PC-3 (cell line): Measurements from ENCODE around the gene MAPK6. TPM values are rescaled to one million over a fixed set of nuclear protein-coding genes. Genes with fewer than 3 reads are reported as not detected.
"Not testable (repeated sequence)": the region's sequence is repeated elsewhere in the genome, so short reads cannot be mapped to it uniquely, and the experiment has no call there.

Experiments
- ATAC-seq: fragments of 200-7000 bp; cut with Tn5 transposase; 2 replicates; pipeline ENCODE4 v1.9.1; 2020; ENCODE audit warnings: mild to moderate bottlenecking, moderate library complexity
- BruUV-seq: library from RNA; stranded (reverse); fragments of 400-500 nt; replicated peaks from 2 replicates; lab custom pipeline; 2021; lab: Mats Ljungman, UMichigan
- CTCF ChIA-PET: fragments of 300-600 bp; sonication (Branson Sonifier 250); formaldehyde crosslinking; loops from one replicate; lab custom pipeline; 2022; ENCODE audit warnings: antibody characterized with exemption; lab: Charles Lee
- POLR2A ChIA-PET: fragments of 300-600 bp; sonication (Branson Sonifier 250); formaldehyde crosslinking; loops from one replicate; lab custom pipeline; 2022; ENCODE audit warnings: antibody characterized with exemption; ENCODE audit not compliant: unreplicated experiment; lab: Charles Lee
- DNase-seq: peaks from one replicate; pipeline ENCODE4 v3.0.0-alpha.2; 2015
- H2AFZ ChIP-seq: fragments of 300-600 bp; sonication (generic); 2 replicates; pipeline ENCODE4 v1.6.0; 2016; ENCODE audit warnings: antibody characterized with exemption, low read length
- H3F3A ChIP-seq: fragments of 300-600 bp; sonication (generic); one replicate; pipeline ENCODE4 v1.6.0; 2017; ENCODE audit warnings: antibody characterized with exemption, low read length, control low read depth, mild to moderate bottlenecking; ENCODE audit not compliant: unreplicated experiment
- H3K27ac ChIP-seq: fragments of 300-600 bp; sonication (generic); 2 replicates; pipeline ENCODE4 v1.5.1; 2016; ENCODE audit warnings: mild to moderate bottlenecking, low read length
- H3K27me3 ChIP-seq: fragments of 300-600 bp; sonication (generic); 2 replicates; pipeline ENCODE4 v1.6.1; 2016; ENCODE audit warnings: low read length, mixed read lengths
- H3K36me3 ChIP-seq: fragments of 300-600 bp; sonication (generic); 2 replicates; pipeline ENCODE4 v1.6.1; 2016; ENCODE audit warnings: low read depth, mixed run types, low read length, mixed read lengths
- H3K4me1 ChIP-seq: fragments of 300-600 bp; sonication (generic); 2 replicates; pipeline ENCODE4 v1.5.1; 2016; ENCODE audit warnings: low read length; ENCODE audit not compliant: insufficient read depth
- H3K4me2 ChIP-seq: fragments of 300-600 bp; sonication (generic); 2 replicates; pipeline ENCODE4 v1.6.0; 2016; ENCODE audit warnings: low read length
- H3K4me3 ChIP-seq: fragments of 300-600 bp; sonication (generic); 2 replicates; pipeline ENCODE4 v1.5.1; 2016; ENCODE audit warnings: mild to moderate bottlenecking, low read length, mixed read lengths
- H3K79me2 ChIP-seq: fragments of 300-600 bp; sonication (generic); 2 replicates; pipeline ENCODE4 v1.6.1; 2017; ENCODE audit warnings: low read length, mixed read lengths
- H3K9ac ChIP-seq: fragments of 300-600 bp; sonication (generic); 2 replicates; pipeline ENCODE4 v1.6.0; 2016; ENCODE audit warnings: mild to moderate bottlenecking, low read length
- H3K9me2 ChIP-seq: fragments of 300-600 bp; sonication (generic); replicated peaks from 2 replicates; pipeline ENCODE4 v1.6.1; 2016; ENCODE audit warnings: mixed run types, low read length, mixed read lengths
- H3K9me3 ChIP-seq: fragments of 300-600 bp; sonication (generic); 2 replicates; pipeline ENCODE4 v1.6.1; 2016; ENCODE audit warnings: low read length, mixed read lengths
- H4K20me1 ChIP-seq: fragments of 300-600 bp; sonication (generic); 2 replicates; pipeline ENCODE4 v1.6.1; 2016; ENCODE audit warnings: low read length, mixed read lengths
- CTCF ChIP-seq: fragments of 300-600 bp; sonication (generic); conservative IDR thresholded peaks from 2 replicates; pipeline ENCODE4 v1.5.1; 2017; ENCODE audit warnings: antibody characterized with exemption, low read depth, mild to moderate bottlenecking, low read length
- EZH2 ChIP-seq: fragments of 300-600 bp; sonication (generic); IDR thresholded peaks from one replicate; pipeline ENCODE4 v1.6.1; 2017; ENCODE audit warnings: antibody characterized with exemption, mild to moderate bottlenecking, low read length; ENCODE audit not compliant: unreplicated experiment
- EZH2phosphoT487 ChIP-seq: fragments of 300-600 bp; sonication (generic); IDR thresholded peaks from 2 replicates; pipeline ENCODE4 v1.6.1; 2018; ENCODE audit warnings: mild to moderate bottlenecking, antibody characterized with exemption, low read length, borderline replicate concordance
- intact Hi-C: fragments of 100-400 bp; cut with micrococcal nuclease; formaldehyde crosslinking; loops from 2 replicates; pipeline ENCODE4 v1.9.0; 2023
- total RNA-seq: library from RNA; depleted of rRNA; stranded (reverse); fragments of >200 nt; gene quantifications from 2 replicates; pipeline ENCODE4 v1.2.3, GENCODE V29; 2014

MAPK6 gene
- total RNA-seq, 1 experiment from 2014 or later = 22.5 TPM

GRCh38 chr15:52095597-52096262 is 76.7 kb downstream of the MAPK6 start:
- ChIA-PET POLR2A (interaction anchor here (0.6 kb wide), 1 partner anchor 70 kb away, joined by 4 read pairs; no protein-coding TSS in a partner anchor), CTCF (interaction anchor here (0.7 kb wide), 1 partner anchor 41 kb away, joined by 5 read pairs; no protein-coding TSS in a partner anchor)
- H3K4me2 ChIP-seq = peak overlapping the region; percentile 74
- peaks cover 36% of the 10 kb centered on the region for H3K4me1 ChIP-seq
- TF ChIP-seq EZH2phosphoT487 = no peak
- no peaks in the 10 kb centered on the region for H3K79me2 ChIP-seq
- no peaks in the 10 kb centered on the region for H3K9me3 ChIP-seq
- H3K27ac ChIP-seq = peak overlapping the region; percentile 97
- no TSS peak for BruUV-seq
- DNase-seq (peak; percentile 95), ATAC-seq (peak; percentile 19)
- peak overlapping the region; percentile 71 for H3K9ac ChIP-seq
- no peaks in the 10 kb centered on the region for H4K20me1 ChIP-seq
- no peak overlapping the region for H3K4me3 ChIP-seq
- no peaks in the 10 kb centered on the region for H3K36me3 ChIP-seq
- H3K27me3 ChIP-seq = no peaks in the 10 kb centered on the region
- H3K9me2 ChIP-seq = no peaks in the 10 kb centered on the region
- H3F3A ChIP-seq = peaks cover 3% of the 10 kb centered on the region
- H2AFZ ChIP-seq = no peak overlapping the region
- intact Hi-C loops = loop anchor here (2.0 kb wide), 1 partner anchor 75 kb away; no protein-coding TSS in a partner anchor

DNA sequence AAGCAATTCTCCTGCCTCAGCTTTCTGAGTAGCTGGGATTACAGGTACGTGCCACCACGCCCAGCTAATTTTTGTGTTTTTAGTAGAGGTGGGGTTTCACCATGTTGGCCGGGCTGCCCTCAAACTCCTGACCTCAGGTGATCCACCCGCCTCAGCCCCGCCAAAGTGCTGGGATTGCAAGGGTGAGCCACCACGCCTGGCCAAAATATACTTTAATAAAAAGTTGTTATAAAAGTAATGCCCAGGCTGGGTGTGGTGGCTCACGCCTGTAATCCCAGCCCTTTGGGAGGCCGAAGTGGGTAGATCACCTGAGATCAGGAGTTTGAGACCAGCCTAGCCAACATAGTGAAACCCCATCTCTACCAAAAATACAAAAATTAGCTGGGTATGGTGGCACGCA is 77.5 kb downstream of the MAPK6 start:
- POLR2A ChIA-PET, H4K20me1 ChIP-seq, ATAC-seq, intact Hi-C loops, BruUV-seq, H3K4me2 ChIP-seq, H3K4me3 ChIP-seq, H3F3A ChIP-seq, H3K79me2 ChIP-seq, H3K9me3 ChIP-seq, CTCF ChIA-PET, H2AFZ ChIP-seq, H3K9me2 ChIP-seq, DNase-seq, H3K27me3 ChIP-seq, H3K36me3 ChIP-seq: not testable (repeated sequence)
- Histone ChIP-seq H3K4me1 (peaks cover 36% of the 10 kb centered on the region), H3K9ac (peak overlapping the region; percentile 48; the same call in 1 of the 2 replicates), H3K27ac (peak overlapping the region; percentile 97)

DNA sequence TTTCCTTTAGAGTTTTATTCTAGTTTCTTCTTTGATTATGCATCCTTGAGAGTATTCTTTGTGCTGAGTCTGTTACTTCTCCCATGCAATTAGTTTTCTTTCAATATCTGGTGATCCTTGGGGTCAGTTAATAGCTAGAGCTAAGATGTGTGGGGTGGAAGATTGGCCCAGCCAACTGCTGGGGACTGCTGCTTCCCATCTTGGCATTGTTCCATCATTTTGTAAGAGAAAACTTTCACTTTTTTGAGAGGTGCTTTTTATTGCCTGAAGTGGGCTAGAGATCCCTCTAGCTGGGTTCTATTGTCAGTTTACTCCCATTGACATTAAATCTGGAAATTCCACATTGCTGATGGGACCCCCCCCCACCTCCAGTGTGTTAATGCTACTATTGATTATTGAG is 78.2 kb downstream of the MAPK6 start:
- Histone ChIP-seq H3K27me3 (no peaks in the 10 kb centered on the region), H3K4me3 (no peak overlapping the region), H4K20me1 (no peaks in the 10 kb centered on the region), H3F3A (peaks cover 3% of the 10 kb centered on the region), H2AFZ (no peak overlapping the region), H3K9me3 (no peaks in the 10 kb centered on the region), H3K9me2 (no peaks in the 10 kb centered on the region), H3K36me3 (no peaks in the 10 kb centered on the region), H3K4me2 (no peak overlapping the region), H3K4me1 (peaks cover 38% of the 10 kb centered on the region), H3K9ac (no peak overlapping the region), H3K27ac (no peak overlapping the region), H3K79me2 (no peaks in the 10 kb centered on the region)
- ChIA-PET CTCF (no interaction called here), POLR2A (no interaction called here)
- DNase-seq (no peak), ATAC-seq (no peak)
- intact Hi-C loops = no loop called here
- no TSS peak for BruUV-seq
- TF ChIP-seq CTCF = no peak
- no peak for TF ChIP-seq EZH2phosphoT487
- no peak for TF ChIP-seq EZH2
